Measurements from ENCODE around the gene FAM47C.

DNA sequence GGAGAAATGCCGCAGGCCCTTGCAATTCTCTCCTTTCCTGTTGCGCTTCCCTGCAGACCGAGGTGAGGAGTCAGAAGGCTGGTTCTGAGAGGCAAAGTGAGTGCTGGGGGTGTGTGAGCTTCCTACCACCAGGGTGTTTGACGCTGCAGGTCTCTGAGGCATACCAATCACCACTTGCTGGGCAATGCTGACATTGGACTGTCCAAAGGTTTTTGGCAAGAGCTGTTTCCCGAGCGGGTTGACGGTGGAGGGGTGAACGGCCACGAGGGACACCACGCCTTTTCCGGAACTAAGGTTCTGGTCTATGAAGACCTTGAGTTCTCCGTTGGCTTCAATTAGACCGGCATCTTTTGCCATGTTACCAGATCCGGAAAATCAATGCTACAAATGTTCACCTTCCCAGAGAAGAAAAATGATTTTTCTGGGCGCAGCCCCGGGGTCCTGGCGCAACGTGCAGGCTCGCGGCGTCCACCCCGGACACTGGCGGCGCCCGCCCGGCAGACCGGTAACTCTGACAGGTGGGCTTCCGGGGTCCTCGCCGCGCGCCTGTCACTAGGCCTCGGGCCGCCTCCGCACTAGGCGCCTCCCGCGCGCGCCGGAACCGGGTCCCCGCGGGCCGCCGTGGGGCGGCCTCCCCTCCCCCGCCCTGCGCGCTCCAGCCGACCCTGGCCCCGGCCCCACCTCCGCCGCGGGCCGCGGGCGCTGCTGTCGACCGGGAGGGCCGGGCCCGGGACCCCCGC, 44.9 kb upstream of the FAM47C start:
- TF ChIP-seq CTCF (IDR thresholded peaks at IDR 0.05) (no peak), POLR2AphosphoS5 (IDR thresholded peaks at IDR 0.05; ENCODE audit: insufficient read depth in 1 of 2, low read depth in 1 of 2) (no peak), POLR2A (IDR thresholded peaks at IDR 0.05) (no peak)
